A549 (cell line): ENCODE results near the gene SLC13A4. TPM values are rescaled to one million over a fixed set of nuclear protein-coding genes. Genes with fewer than 3 reads are reported as not detected.

Experiments used
- ATAC-seq, 2 experiments: fragments of 200-7000 bp in 1 of 2; fragments of >200 bp in 1 of 2; cut with Nextera tagmentation in 1 of 2; cut with Tn5 transposase in 1 of 2; 3 replicates each; pipeline versions ENCODE4 v1.8.0 to v1.9.1; 2018 to 2020; ENCODE audit warnings: mild to moderate bottlenecking in 1 of 2, moderate library complexity in 1 of 2
- CTCF ChIA-PET: fragments of 300-600 bp; sonication (Branson Sonifier 250); formaldehyde crosslinking; extraction: SDS; loops from one replicate; lab custom pipeline; 2021; ENCODE audit warnings: antibody characterized with exemption, inconsistent platforms; lab: Yijun Ruan, JAX
- POLR2A ChIA-PET: fragments of 350-600 bp; formaldehyde crosslinking; extraction: SDS; loops from one replicate; lab custom pipeline; 2021; ENCODE audit warnings: antibody characterized with exemption, inconsistent platforms; lab: Yijun Ruan, JAX
- DNase-seq, 2 experiments: peaks; one replicate each; pipeline versions ENCODE4 v3.0.0 to v3.0.0-alpha.2; 2011 to 2016; ENCODE audit warnings: low read depth in 1 of 2, low spot score in 1 of 2
- FAIRE-seq: peaks from 2 replicates; lab custom pipeline; 2011; peaks lifted over from hg19 to GRCh38; lab: Jason Lieb, UNC
- H3K27ac ChIP-seq, 2 experiments: fragments of >200 bp; sonication (Bioruptor Twin); formaldehyde crosslinking; 3 replicates each; pipeline ENCODE4 v1.5.1; 2016 to 2017
- H3K4me1 ChIP-seq: fragments of >200 bp; sonication (Bioruptor Twin); formaldehyde crosslinking; 3 replicates; pipeline ENCODE4 v1.6.1; 2016
- H3K4me2 ChIP-seq: fragments of >200 bp; sonication (Bioruptor Twin); formaldehyde crosslinking; 3 replicates; pipeline ENCODE4 v1.6.1; 2016
- H3K4me3 ChIP-seq: fragments of >200 bp; sonication (Bioruptor Twin); formaldehyde crosslinking; 3 replicates; pipeline ENCODE4 v1.5.1; 2016
- H3K9me3 ChIP-seq: fragments of >200 bp; sonication (Bioruptor Twin); formaldehyde crosslinking; 3 replicates; pipeline ENCODE4 v1.6.1; 2016
- CBX2 ChIP-seq: fragments of 200-600 bp; sonication (generic); IDR thresholded peaks from 2 replicates; pipeline ENCODE4 v1.6.1; 2016; ENCODE audit warnings: low read depth, mild to moderate bottlenecking, borderline replicate concordance
- CBX8 ChIP-seq: fragments of 200-600 bp; sonication (generic); IDR thresholded peaks from 2 replicates; pipeline ENCODE4 v1.6.1; 2016
- CHD2 ChIP-seq: fragments of 150-350 bp; IDR thresholded peaks from 2 replicates; pipeline ENCODE4 v1.6.1; 2014; ENCODE audit warnings: low read length; ENCODE audit not compliant: partially characterized antibody
- CHD4 ChIP-seq: fragments of 200-600 bp; sonication (generic); IDR thresholded peaks from 2 replicates; pipeline ENCODE4 v1.6.1; 2016; ENCODE audit warnings: antibody characterized with exemption, mild to moderate bottlenecking, borderline replicate concordance
- ESRRA ChIP-seq: fragments of 150-350 bp; IDR thresholded peaks from 2 replicates; pipeline ENCODE4 v1.6.1; 2014; ENCODE audit warnings: mild to moderate bottlenecking, low read length, borderline replicate concordance
- FOXS1 ChIP-seq: fragments of 250-450 bp; sonication (Bioruptor Pico); IDR thresholded peaks from 2 replicates; pipeline ENCODE4 v1.5.0; 2020; ENCODE audit warnings: mild to moderate bottlenecking, moderate library complexity
- HDAC2 ChIP-seq: fragments of 200-600 bp; sonication (generic); IDR thresholded peaks from 2 replicates; pipeline ENCODE4 v1.6.1; 2016
- HEYL ChIP-seq: fragments of 250-450 bp; sonication (Bioruptor Pico); IDR thresholded peaks from 2 replicates; pipeline ENCODE4 v1.8.0; 2021; ENCODE audit warnings: mild to moderate bottlenecking, moderate library complexity
- HOXA7 ChIP-seq: fragments of 250-450 bp; sonication (Bioruptor Pico); IDR thresholded peaks from 2 replicates; pipeline ENCODE4 v1.5.0; 2020; ENCODE audit warnings: mild to moderate bottlenecking, moderate library complexity
- HOXB5 ChIP-seq: fragments of 250-450 bp; sonication (Bioruptor Pico); IDR thresholded peaks from 2 replicates; pipeline ENCODE4 v1.5.0; 2020; ENCODE audit warnings: mild to moderate bottlenecking, moderate library complexity
- JUN ChIP-seq, 2 experiments: fragments of >200 bp; sonication (Bioruptor Twin); formaldehyde crosslinking; IDR thresholded peaks; 2 replicates in 1 of 2; 3 replicates in 1 of 2; pipeline ENCODE4 v1.6.1; 2016 to 2017
- JUNB ChIP-seq: fragments of >200 bp; sonication (Bioruptor Twin); formaldehyde crosslinking; IDR thresholded peaks from 2 replicates; pipeline ENCODE4 v1.6.1; 2016
- MYC ChIP-seq: IDR thresholded peaks from 2 replicates; pipeline ENCODE4 v1.6.1; 2012; ENCODE audit warnings: mild to moderate bottlenecking, inconsistent platforms, low read length, improper control_type of control experiment, borderline replicate concordance
- NFE2L2 ChIP-seq: fragments of 150-350 bp; conservative IDR thresholded peaks from 2 replicates; pipeline ENCODE4 v1.6.1; 2014; ENCODE audit warnings: low read length
- NPAS2 ChIP-seq: fragments of 250-450 bp; sonication (Bioruptor Pico); IDR thresholded peaks from 2 replicates; pipeline ENCODE4 v1.8.0; 2022; ENCODE audit warnings: mild to moderate bottlenecking, moderate library complexity, borderline replicate concordance
- NR3C1 ChIP-seq: fragments of >200 bp; sonication (Bioruptor Twin); formaldehyde crosslinking; IDR thresholded peaks from 3 replicates; pipeline ENCODE4 v1.6.1; 2017
- PHF8 ChIP-seq: fragments of 200-600 bp; sonication (generic); IDR thresholded peaks from 2 replicates; pipeline ENCODE4 v1.6.1; 2016; ENCODE audit warnings: low read depth, mild to moderate bottlenecking, antibody characterized with exemption, moderate library complexity, borderline replicate concordance
- POLR2A ChIP-seq: IDR thresholded peaks from 2 replicates; pipeline ENCODE4 v1.6.1; 2012; ENCODE audit warnings: mild to moderate bottlenecking, low read length
- RAD21 ChIP-seq, 2 experiments: fragments of >200 bp in 1 of 2; sonication (Bioruptor Twin) in 1 of 2; formaldehyde crosslinking in 1 of 2; IDR thresholded peaks in 1 of 2; conservative IDR thresholded peaks in 1 of 2; 2 replicates in 1 of 2; 3 replicates in 1 of 2; pipeline ENCODE4 v1.6.1; 2012 to 2018; ENCODE audit warnings: inconsistent platforms in 1 of 2
- RARB ChIP-seq: fragments of 250-450 bp; sonication (Bioruptor Pico); IDR thresholded peaks from 2 replicates; pipeline ENCODE4 v1.8.0; 2021; ENCODE audit warnings: mild to moderate bottlenecking, moderate library complexity
- RNF2 ChIP-seq: fragments of 200-600 bp; sonication (generic); IDR thresholded peaks from 2 replicates; pipeline ENCODE4 v1.6.1; 2016; ENCODE audit warnings: low read depth, mild to moderate bottlenecking, antibody characterized with exemption, moderate library complexity, borderline replicate concordance
- ZNF302 ChIP-seq: fragments of 250-450 bp; sonication (Bioruptor Pico); IDR thresholded peaks from 2 replicates; pipeline ENCODE4 v1.9.0; 2021; ENCODE audit warnings: inconsistent platforms, mild to moderate bottlenecking, moderate library complexity
- WGBS: methylation state at CpG from one replicate; pipeline ENCODE4 v1.1.6; 2017; ENCODE audit errors: missing lambda C conversion rate; 5-methylcytosine and 5-hydroxymethylcytosine counted together
- polyA plus RNA-seq, 4 experiments: library from polyadenylated mRNA; depleted of rRNA in 3 of 4; stranded (reverse); fragments of >200 nt; fragmentation: RNase III in 1 of 4; extraction: RNeasy Plus Mini Kit Qiagen cat#74134 plus additional on column Dnase treatment in 1 of 4; gene quantifications; 2 replicates in 3 of 4; 3 replicates in 1 of 4; pipeline ENCODE4 v1.2.3, GENCODE V29; 2011 to 2017
- TF ChIP-seq, protein P1 (sequence below): fragments of 250-450 bp; sonication (Bioruptor Pico); IDR thresholded peaks from 2 replicates; pipeline ENCODE4 v1.5.0; 2020; ENCODE audit warnings: low read depth, mild to moderate bottlenecking, moderate library complexity
- TF ChIP-seq, protein P2 (sequence below): fragments of 450-650 bp; IDR thresholded peaks from 2 replicates; pipeline ENCODE4 v1.6.1; 2014; ENCODE audit warnings: antibody characterized with exemption
- TF ChIP-seq, protein P3 (sequence below): IDR thresholded peaks from 2 replicates; pipeline ENCODE4 v1.6.1; 2012
- TF ChIP-seq, protein P4 (sequence below): fragments of 150-350 bp; IDR thresholded peaks from 2 replicates; pipeline ENCODE4 v1.6.1; 2014; ENCODE audit warnings: low read depth, mild to moderate bottlenecking, low read length

SLC13A4 gene
- polyA plus RNA-seq, 2 of the 4 experiments (the other 2 are of a cell fraction) = not detected

DNA sequence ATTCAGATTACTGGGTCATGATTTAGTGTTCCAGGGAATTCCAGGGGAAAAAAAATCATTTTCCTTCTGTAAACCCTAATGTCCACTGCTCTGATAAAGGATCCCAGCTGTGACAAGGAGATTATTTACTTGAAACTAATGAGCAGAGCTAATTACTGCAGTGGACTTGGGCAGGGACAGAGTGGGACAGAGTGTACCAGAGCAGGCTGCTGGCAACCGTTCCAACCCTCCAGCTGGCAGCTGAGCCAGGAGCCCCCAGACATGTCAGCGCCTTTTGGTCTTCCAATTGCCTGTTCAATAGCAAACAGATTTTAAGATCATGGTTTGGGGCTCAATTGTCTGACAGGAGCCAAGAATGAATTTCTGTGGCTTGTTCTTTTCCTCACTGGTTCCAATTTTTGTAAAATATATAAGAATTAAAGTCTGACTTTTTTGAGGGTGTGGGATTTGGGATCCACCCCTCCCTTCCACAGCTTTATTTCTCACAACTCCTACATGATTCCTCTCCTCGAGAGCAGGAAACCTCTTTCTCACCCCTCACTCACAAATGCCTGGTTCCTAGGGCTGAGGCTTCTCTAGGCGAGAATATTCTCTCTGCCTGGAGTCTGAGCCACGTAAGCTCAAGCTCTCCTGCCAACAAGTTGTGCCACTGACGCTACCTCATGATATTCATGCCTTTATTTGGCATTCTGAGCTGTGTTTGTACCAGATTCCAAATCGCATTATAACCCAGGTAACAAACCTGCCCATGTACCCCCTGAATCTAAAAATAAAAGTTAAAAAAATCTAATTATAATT is 41.2 kb upstream of the SLC13A4 start (continued):
- no peak for TF ChIP-seq RARB (CRISPR knock-in tag)
- no peak for TF ChIP-seq ZNF302 (CRISPR knock-in tag)
- no peak for TF ChIP-seq NR3C1
- TF ChIP-seq JUN (IDR thresholded peaks at IDR 0.05) = no peak
- no peak for TF ChIP-seq HDAC2
- no peak for TF ChIP-seq FOXS1 (CRISPR knock-in tag)

DNA sequence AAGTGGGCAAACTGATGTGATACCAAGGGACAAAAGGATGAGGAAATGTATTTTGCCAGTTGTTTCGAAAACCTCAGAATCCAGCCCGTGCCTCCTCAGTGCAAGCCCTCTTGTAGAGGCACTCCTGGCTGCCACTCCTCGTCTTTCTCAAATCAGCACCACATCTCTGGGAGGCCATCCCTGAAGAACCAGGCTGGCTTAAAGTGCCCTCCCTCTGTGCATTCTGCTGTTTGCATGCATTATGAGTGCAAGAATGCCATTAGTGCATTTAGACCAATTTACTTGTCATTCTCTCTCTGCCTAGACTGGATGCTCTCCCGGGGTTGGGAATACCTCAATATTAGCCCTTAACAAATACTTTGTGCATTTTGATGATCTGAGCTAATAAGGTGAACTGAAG is 40.5 kb upstream of the SLC13A4 start:
- POLR2A ChIA-PET = no interaction called here
- Histone ChIP-seq H3K4me1 (peaks cover 8% of the 10 kb centered on the region; the same call in 2 of the 3 replicates), H3K4me2 (no peak overlapping the region), H3K27ac (no peak overlapping the region), H3K9me3 (no peaks in the 10 kb centered on the region), H3K4me3 (no peak overlapping the region)
- WGBS = 47% methylated on average over 4 of the region's 4 CpGs
- ATAC-seq = peak in 1 of 2 experiments; percentile 21; a peak in 1 of 6 replicates
- CTCF ChIA-PET = no interaction called here
- no peak for FAIRE-seq
- no peak for DNase-seq
- no peak for TF ChIP-seq JUNB
- TF ChIP-seq NR3C1 = no peak
- TF ChIP-seq CBX2 = no peak
- TF ChIP-seq, protein P1, sequence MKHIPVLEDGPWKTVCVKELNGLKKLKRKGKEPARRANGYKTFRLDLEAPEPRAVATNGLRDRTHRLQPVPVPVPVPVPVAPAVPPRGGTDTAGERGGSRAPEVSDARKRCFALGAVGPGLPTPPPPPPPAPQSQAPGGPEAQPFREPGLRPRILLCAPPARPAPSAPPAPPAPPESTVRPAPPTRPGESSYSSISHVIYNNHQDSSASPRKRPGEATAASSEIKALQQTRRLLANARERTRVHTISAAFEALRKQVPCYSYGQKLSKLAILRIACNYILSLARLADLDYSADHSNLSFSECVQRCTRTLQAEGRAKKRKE = no peak
- no peak for TF ChIP-seq PHF8
- no peak for TF ChIP-seq MYC
- TF ChIP-seq HOXB5 (CRISPR knock-in tag) = no peak
- no peak for TF ChIP-seq HOXA7 (CRISPR knock-in tag)
- TF ChIP-seq, protein P2, sequence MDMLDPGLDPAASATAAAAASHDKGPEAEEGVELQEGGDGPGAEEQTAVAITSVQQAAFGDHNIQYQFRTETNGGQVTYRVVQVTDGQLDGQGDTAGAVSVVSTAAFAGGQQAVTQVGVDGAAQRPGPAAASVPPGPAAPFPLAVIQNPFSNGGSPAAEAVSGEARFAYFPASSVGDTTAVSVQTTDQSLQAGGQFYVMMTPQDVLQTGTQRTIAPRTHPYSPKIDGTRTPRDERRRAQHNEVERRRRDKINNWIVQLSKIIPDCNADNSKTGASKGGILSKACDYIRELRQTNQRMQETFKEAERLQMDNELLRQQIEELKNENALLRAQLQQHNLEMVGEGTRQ = no peak
- no peak for TF ChIP-seq NPAS2 (CRISPR knock-in tag)
- TF ChIP-seq RAD21 (conservative IDR thresholded peaks at IDR 0.05 in 1 of 2, IDR thresholded peaks at IDR 0.05 in 1 of 2) = no peak
- no peak for TF ChIP-seq CHD4

DNA sequence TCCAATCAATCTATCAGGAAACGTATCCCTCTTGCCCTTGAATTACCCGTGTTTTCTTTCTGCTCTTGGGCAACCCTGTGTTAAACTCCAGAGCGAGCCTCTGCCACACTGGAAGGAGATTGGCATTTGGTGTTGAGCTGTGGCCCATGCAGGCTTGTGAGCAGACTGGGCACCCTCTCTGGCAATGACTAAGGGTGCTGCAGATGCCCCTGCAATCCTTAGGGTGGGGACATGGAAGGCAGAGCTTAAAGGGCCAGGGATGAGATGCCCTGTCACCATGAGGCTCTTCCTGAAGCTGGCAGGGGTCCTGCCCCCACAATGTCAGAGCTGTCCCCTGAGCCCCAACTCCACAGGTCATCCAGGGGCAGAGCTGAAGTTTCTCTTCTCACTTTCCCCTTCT is 40.1 kb upstream of the SLC13A4 start:
- Histone ChIP-seq H3K27ac (no peak overlapping the region), H3K4me3 (no peak overlapping the region), H3K4me1 (peaks cover 4% of the 10 kb centered on the region; the same call in 2 of the 3 replicates), H3K4me2 (no peak overlapping the region), H3K9me3 (no peaks in the 10 kb centered on the region)
- CTCF ChIA-PET = no interaction called here
- POLR2A ChIA-PET = no interaction called here
- FAIRE-seq (no peak), DNase-seq (no peak), ATAC-seq (peak in 1 of 2 experiments; percentile 36; a peak in 2 of 6 replicates)
- TF ChIP-seq MYC (no peak), CHD2 (no peak), ESRRA (no peak), FOXS1 (CRISPR knock-in tag) (no peak), JUN (IDR thresholded peaks at IDR 0.05) (no peak), HOXA7 (CRISPR knock-in tag) (no peak), HEYL (no peak), RARB (CRISPR knock-in tag) (no peak), CBX8 (no peak), HDAC2 (no peak), NFE2L2 (no peak), POLR2A (no peak), RNF2 (no peak)
- TF ChIP-seq, protein P3, sequence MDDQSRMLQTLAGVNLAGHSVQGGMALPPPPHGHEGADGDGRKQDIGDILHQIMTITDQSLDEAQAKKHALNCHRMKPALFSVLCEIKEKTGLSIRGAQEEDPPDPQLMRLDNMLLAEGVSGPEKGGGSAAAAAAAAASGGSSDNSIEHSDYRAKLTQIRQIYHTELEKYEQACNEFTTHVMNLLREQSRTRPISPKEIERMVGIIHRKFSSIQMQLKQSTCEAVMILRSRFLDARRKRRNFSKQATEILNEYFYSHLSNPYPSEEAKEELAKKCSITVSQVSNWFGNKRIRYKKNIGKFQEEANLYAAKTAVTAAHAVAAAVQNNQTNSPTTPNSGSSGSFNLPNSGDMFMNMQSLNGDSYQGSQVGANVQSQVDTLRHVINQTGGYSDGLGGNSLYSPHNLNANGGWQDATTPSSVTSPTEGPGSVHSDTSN = no peak
- TF ChIP-seq, protein P4, sequence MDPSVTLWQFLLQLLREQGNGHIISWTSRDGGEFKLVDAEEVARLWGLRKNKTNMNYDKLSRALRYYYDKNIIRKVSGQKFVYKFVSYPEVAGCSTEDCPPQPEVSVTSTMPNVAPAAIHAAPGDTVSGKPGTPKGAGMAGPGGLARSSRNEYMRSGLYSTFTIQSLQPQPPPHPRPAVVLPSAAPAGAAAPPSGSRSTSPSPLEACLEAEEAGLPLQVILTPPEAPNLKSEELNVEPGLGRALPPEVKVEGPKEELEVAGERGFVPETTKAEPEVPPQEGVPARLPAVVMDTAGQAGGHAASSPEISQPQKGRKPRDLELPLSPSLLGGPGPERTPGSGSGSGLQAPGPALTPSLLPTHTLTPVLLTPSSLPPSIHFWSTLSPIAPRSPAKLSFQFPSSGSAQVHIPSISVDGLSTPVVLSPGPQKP = no peak
- 28% methylated on average over 3 of the region's 3 CpGs for WGBS
